ENCODE results near the gene CBFA2T3.

DNA sequence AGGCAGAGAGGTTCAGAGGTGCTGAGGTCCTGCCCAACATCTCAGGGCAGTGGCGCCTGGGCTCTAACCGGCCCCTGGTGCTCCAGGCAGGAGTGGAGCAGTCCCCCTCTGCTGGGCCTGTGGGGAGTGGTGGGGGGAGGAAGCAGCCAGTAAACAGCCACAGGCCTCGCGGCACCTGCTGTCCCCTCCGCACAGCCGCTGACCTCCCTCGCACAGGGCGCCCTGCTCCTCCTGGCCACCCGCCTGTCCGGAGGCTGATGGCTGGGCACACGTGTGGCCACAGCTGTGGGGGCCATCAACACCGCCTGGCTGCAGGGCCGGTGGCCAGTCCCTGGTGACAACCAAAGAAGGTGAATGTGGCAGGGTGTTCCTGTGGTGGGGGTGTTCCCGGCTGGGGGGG is 73.7 kb downstream of the CBFA2T3 start:
- TF ChIP-seq, protein P1, sequence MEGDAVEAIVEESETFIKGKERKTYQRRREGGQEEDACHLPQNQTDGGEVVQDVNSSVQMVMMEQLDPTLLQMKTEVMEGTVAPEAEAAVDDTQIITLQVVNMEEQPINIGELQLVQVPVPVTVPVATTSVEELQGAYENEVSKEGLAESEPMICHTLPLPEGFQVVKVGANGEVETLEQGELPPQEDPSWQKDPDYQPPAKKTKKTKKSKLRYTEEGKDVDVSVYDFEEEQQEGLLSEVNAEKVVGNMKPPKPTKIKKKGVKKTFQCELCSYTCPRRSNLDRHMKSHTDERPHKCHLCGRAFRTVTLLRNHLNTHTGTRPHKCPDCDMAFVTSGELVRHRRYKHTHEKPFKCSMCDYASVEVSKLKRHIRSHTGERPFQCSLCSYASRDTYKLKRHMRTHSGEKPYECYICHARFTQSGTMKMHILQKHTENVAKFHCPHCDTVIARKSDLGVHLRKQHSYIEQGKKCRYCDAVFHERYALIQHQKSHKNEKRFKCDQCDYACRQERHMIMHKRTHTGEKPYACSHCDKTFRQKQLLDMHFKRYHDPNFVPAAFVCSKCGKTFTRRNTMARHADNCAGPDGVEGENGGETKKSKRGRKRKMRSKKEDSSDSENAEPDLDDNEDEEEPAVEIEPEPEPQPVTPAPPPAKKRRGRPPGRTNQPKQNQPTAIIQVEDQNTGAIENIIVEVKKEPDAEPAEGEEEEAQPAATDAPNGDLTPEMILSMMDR (IDR thresholded peaks at IDR 0.05; ENCODE audit: low read depth, low read length): no peak
- TF ChIP-seq EZH2phosphoT487 (IDR thresholded peaks at IDR 0.05; ENCODE audit: low read depth): no peak
